OCI-LY7 (cell line): ENCODE data around the gene ZNRF1. TPM values are rescaled to one million over a fixed set of nuclear protein-coding genes. Genes with fewer than 3 reads are reported as not detected.

Source experiments
- BruUV-seq: library from RNA; stranded (reverse); fragments of 400-500 nt; replicated peaks from 2 replicates; lab custom pipeline; 2021; lab: Mats Ljungman, UMichigan
- CTCF ChIA-PET: fragments of 300-600 bp; sonication (Branson Sonifier 250); formaldehyde crosslinking; loops from one replicate; lab custom pipeline; 2022; ENCODE audit warnings: antibody characterized with exemption; ENCODE audit not compliant: unreplicated experiment; lab: Charles Lee
- POLR2A ChIA-PET: fragments of 300-600 bp; sonication (Branson Sonifier 250); formaldehyde crosslinking; loops from one replicate; lab custom pipeline; 2022; ENCODE audit warnings: antibody characterized with exemption; lab: Charles Lee
- DNase-seq: peaks from one replicate; pipeline ENCODE4 v3.0.0-alpha.2; 2015; ENCODE audit warnings: low spot score
- H2AFZ ChIP-seq: fragments of 200-600 bp; sonication (generic), shearing (Covaris generic); 2 replicates; pipeline ENCODE4 v1.6.1; 2014; ENCODE audit warnings: mild to moderate bottlenecking, antibody characterized with exemption, low read length, moderate library complexity
- H3K27ac ChIP-seq: fragments of 200-600 bp; sonication (generic); 2 replicates; pipeline ENCODE4 v1.5.1; 2014; ENCODE audit warnings: mixed run types, low read depth, mild to moderate bottlenecking, moderate library complexity, low read length, inconsistent platforms; ENCODE audit not compliant: poor library complexity, severe bottlenecking
- H3K36me3 ChIP-seq: fragments of 200-600 bp; sonication (generic); 2 replicates; pipeline ENCODE4 v1.6.1; 2014; ENCODE audit warnings: mild to moderate bottlenecking, antibody characterized with exemption, low read length, moderate library complexity, mixed read lengths; ENCODE audit not compliant: insufficient read depth
- H3K4me1 ChIP-seq: fragments of 200-600 bp; sonication (generic); 2 replicates; pipeline ENCODE4 v1.5.1; 2014; ENCODE audit warnings: mild to moderate bottlenecking, low read length; ENCODE audit not compliant: insufficient read depth, poor library complexity, severe bottlenecking
- H3K4me2 ChIP-seq: fragments of 200-600 bp; sonication (generic); 2 replicates; pipeline ENCODE4 v1.6.1; 2014; ENCODE audit warnings: mild to moderate bottlenecking, low read length
- H3K4me3 ChIP-seq: fragments of 200-600 bp; sonication (generic); 2 replicates; pipeline ENCODE4 v1.5.1; 2014; ENCODE audit warnings: mild to moderate bottlenecking, low read depth, low read length; ENCODE audit not compliant: poor library complexity, severe bottlenecking
- H3K79me2 ChIP-seq: fragments of 200-600 bp; sonication (generic); 2 replicates; pipeline ENCODE4 v1.6.1; 2016; ENCODE audit warnings: low read depth, mild to moderate bottlenecking, low read length, moderate library complexity, mixed read lengths; ENCODE audit not compliant: insufficient read depth
- H3K9me2 ChIP-seq: fragments of 200-600 bp; sonication (generic); 2 replicates; pipeline ENCODE4 v1.6.1; 2016; ENCODE audit warnings: mild to moderate bottlenecking, low read length, mixed read lengths; ENCODE audit not compliant: insufficient read depth
- H3K9me3 ChIP-seq: fragments of 200-600 bp; sonication (generic); 2 replicates; pipeline ENCODE4 v1.6.1; 2014; ENCODE audit warnings: mild to moderate bottlenecking, mixed run types, low read length, mixed read lengths
- H4K20me1 ChIP-seq: fragments of 200-600 bp; sonication (generic); 2 replicates; pipeline ENCODE4 v1.6.1; 2014; ENCODE audit warnings: mild to moderate bottlenecking, antibody characterized with exemption, low read length, moderate library complexity, mixed read lengths; ENCODE audit not compliant: insufficient read depth
- CTCF ChIP-seq: fragments of 200-600 bp; sonication (generic); conservative IDR thresholded peaks from 2 replicates; pipeline ENCODE4 v1.5.1; 2014; ENCODE audit warnings: mild to moderate bottlenecking, antibody characterized with exemption, low read length, moderate library complexity, mixed read lengths
- EZH2phosphoT487 ChIP-seq: fragments of 200-600 bp; sonication (generic); IDR thresholded peaks from 2 replicates; pipeline ENCODE4 v1.6.1; 2018; ENCODE audit warnings: low read depth, borderline replicate concordance, mild to moderate bottlenecking, mixed run types, antibody characterized with exemption, low read length, moderate library complexity, mixed read lengths
- intact Hi-C: fragments of 100-400 bp; cut with micrococcal nuclease; formaldehyde crosslinking; loops from one replicate; pipeline ENCODE4 v1.10.0; 2022; ENCODE audit not compliant: unreplicated experiment
- total RNA-seq, 2 experiments: library from RNA; depleted of rRNA in 1 of 2; stranded (reverse); fragments of >200 nt in 1 of 2; shearing (Covaris generic) in 1 of 2; gene quantifications; 2 replicates each; pipeline ENCODE4 v1.2.3, GENCODE V29; 2014 to 2022

The ZNRF1 gene
- total RNA-seq, 2 experiments from 2014 or later = 11.8 to 23.7 TPM

GRCh38 chr16:75005697-75006096 lies 6.9 kb downstream of the ZNRF1 start:
- ChIA-PET POLR2A (interaction anchor here (0.7 to 1.4 kb wide), 5 partner anchors 12 to 172 kb away, joined by 3 to 7 read pairs (median 3); partner anchors contain the start of gene WDR59), CTCF (interaction anchor here (1.4 kb wide), 1 partner anchor 106 kb away, joined by 3 read pairs; no protein-coding TSS in a partner anchor)
- H3K4me2 ChIP-seq = no peak overlapping the region
- H4K20me1 ChIP-seq = no peaks in the 10 kb centered on the region
- H3K9me3 ChIP-seq = no peaks in the 10 kb centered on the region; the same call in 1 of the 2 replicates
- H3K4me3 ChIP-seq = no peak overlapping the region
- no peak for TF ChIP-seq EZH2phosphoT487
- TF ChIP-seq CTCF = no peak
- H3K4me1 ChIP-seq = peaks cover 7% of the 10 kb centered on the region
- no peaks in the 10 kb centered on the region for H3K36me3 ChIP-seq
- no peaks in the 10 kb centered on the region for H3K79me2 ChIP-seq
- no peaks in the 10 kb centered on the region for H3K9me2 ChIP-seq
- no TSS peak for BruUV-seq
- H3K27ac ChIP-seq = no peak overlapping the region
- intact Hi-C loops = no loop called here
- H2AFZ ChIP-seq = no peak overlapping the region
- no peak for DNase-seq

GRCh38 chr16:75007443-75007842 lies 8.6 kb downstream of the ZNRF1 start:
- no peaks in the 10 kb centered on the region for H3K79me2 ChIP-seq
- no TSS peak for BruUV-seq
- no peak overlapping the region for H2AFZ ChIP-seq
- no peak for DNase-seq
- no peak overlapping the region for H3K27ac ChIP-seq
- H4K20me1 ChIP-seq = no peaks in the 10 kb centered on the region
- POLR2A ChIA-PET = interaction anchor here (0.6 to 1.0 kb wide), 5 partner anchors 30 to 1693 kb away, joined by 3 to 4 read pairs (median 3); partner anchors contain the start of gene FA2H
- CTCF ChIA-PET = no interaction called here
- no peak overlapping the region for H3K4me2 ChIP-seq
- no peaks in the 10 kb centered on the region for H3K36me3 ChIP-seq
- TF ChIP-seq CTCF (no peak), EZH2phosphoT487 (no peak)
- intact Hi-C loops = no loop called here
- H3K9me3 ChIP-seq = no peaks in the 10 kb centered on the region; the same call in 1 of the 2 replicates
- no peak overlapping the region for H3K4me3 ChIP-seq
- H3K9me2 ChIP-seq = no peaks in the 10 kb centered on the region
- H3K4me1 ChIP-seq = peaks cover 6% of the 10 kb centered on the region

- Histone ChIP-seq H3K36me3 (no peaks in the 10 kb centered on the region), H3K79me2 (no peaks in the 10 kb centered on the region), H2AFZ (no peak overlapping the region), H4K20me1 (no peaks in the 10 kb centered on the region), H3K4me1 (peaks cover 10% of the 10 kb centered on the region), H3K4me3 (no peak overlapping the region), H3K9me3 (no peaks in the 10 kb centered on the region; the same call in 1 of the 2 replicates), H3K4me2 (no peak overlapping the region), H3K27ac (no peak overlapping the region), H3K9me2 (no peaks in the 10 kb centered on the region)
- no TSS peak for BruUV-seq
- intact Hi-C loops = no loop called here
- no peak for DNase-seq
- CTCF ChIA-PET = no interaction called here
- TF ChIP-seq CTCF (no peak), EZH2phosphoT487 (no peak)
- POLR2A ChIA-PET = no interaction called here
These were observed 11.6 kb downstream of the ZNRF1 start for GRCh38 chr16:75010427-75010826.
